LNCaP clone FGC (cell line): ENCODE data around the gene PDLIM5.

ENCODE experiments used
- DNase-seq: peaks from one replicate; pipeline ENCODE4 v3.0.0-alpha.2; 2011; ENCODE audit warnings: low read depth
- H3K4me3 ChIP-seq: 2 replicates; pipeline ENCODE4 v1.5.1; 2011; ENCODE audit warnings: mild to moderate bottlenecking, low read depth, low read length, control low read depth
- CTCF ChIP-seq: IDR thresholded peaks from 2 replicates; pipeline ENCODE4 v1.5.1; 2012; ENCODE audit warnings: mild to moderate bottlenecking; ENCODE audit not compliant: control insufficient read depth, insufficient read depth; ENCODE audit errors: extremely low read depth

Gene PDLIM5

GRCh38 chr4:94562285-94562684 lies 110.5 kb downstream of the PDLIM5 start:
- TF ChIP-seq CTCF, result no peak
- DNase-seq, result no peak

GRCh38 chr4:94564252-94564651 lies 112.5 kb downstream of the PDLIM5 start:
- no peak for TF ChIP-seq CTCF
- H3K4me3 ChIP-seq, result no peak overlapping the region
- no peak for DNase-seq

More at GRCh38 chr4:94562285-94562684, 110.5 kb downstream of the PDLIM5 start:
- H3K4me3 ChIP-seq, result no peak overlapping the region

GRCh38 chr4:94566420-94566819 lies 114.7 kb downstream of the PDLIM5 start:
- DNase-seq, result no peak

GRCh38 chr4:94567811-94568210 lies 116.1 kb downstream of the PDLIM5 start:
- no peak for DNase-seq
- no peak overlapping the region for H3K4me3 ChIP-seq
- TF ChIP-seq CTCF, result no peak

More at GRCh38 chr4:94566420-94566819, 114.7 kb downstream of the PDLIM5 start:
- TF ChIP-seq CTCF, result no peak
- H3K4me3 ChIP-seq, result no peak overlapping the region

GRCh38 chr4:94570558-94570957 lies 118.8 kb downstream of the PDLIM5 start:
- DNase-seq, result no peak
- TF ChIP-seq CTCF, result no peak
- H3K4me3 ChIP-seq, result no peak overlapping the region

GRCh38 chr4:94571298-94571697 lies 119.6 kb downstream of the PDLIM5 start:
- no peak for TF ChIP-seq CTCF
- no peak overlapping the region for H3K4me3 ChIP-seq
- DNase-seq, result no peak

GRCh38 chr4:94571715-94572114 lies 120.0 kb downstream of the PDLIM5 start:
- H3K4me3 ChIP-seq, result no peak overlapping the region

More at GRCh38 chr4:94571715-94572114, 120.0 kb downstream of the PDLIM5 start:
- DNase-seq, result no peak
- TF ChIP-seq CTCF, result no peak
